Glomerular endothelial cell (primary cell): ENCODE data around the gene RFX7. TPM values are rescaled to one million over a fixed set of nuclear protein-coding genes. Genes with fewer than 3 reads are reported as not detected.
"Not testable (repeated sequence)": the region's sequence is repeated elsewhere in the genome, so short reads cannot be mapped to it uniquely, and the experiment has no call there.

Experiments used
- DNase-seq: peaks from one replicate; pipeline ENCODE4 v3.0.0-alpha.2; 2011; ENCODE audit warnings: low read depth, low spot score; ENCODE audit errors: extremely low read depth
- total RNA-seq: library from RNA; depleted of rRNA; stranded (reverse); fragments of >200 nt; gene quantifications from 2 replicates; pipeline ENCODE4 v1.2.3, GENCODE V29; 2015

Gene RFX7
- total RNA-seq, 1 donor from 2014 or later, result 21.5 TPM

GRCh38 chr15:56154768-56155167 is 88.9 kb downstream of the RFX7 start:
- DNase-seq, result not testable (repeated sequence)

GRCh38 chr15:56150204-56150603 is 93.5 kb downstream of the RFX7 start:
- no peak for DNase-seq

- no peak for DNase-seq
Observed at GRCh38 chr15:56148064-56148463, 95.6 kb downstream of the RFX7 start.

- DNase-seq, result no peak
Observed at GRCh38 chr15:56146756-56147155, 96.9 kb downstream of the RFX7 start.

- DNase-seq, result no peak
Observed at GRCh38 chr15:56128081-56128480, 115.6 kb downstream of the RFX7 start.

- no peak for DNase-seq
Observed at GRCh38 chr15:56126409-56126808, 117.3 kb downstream of the RFX7 start.

- no peak for DNase-seq
Observed at GRCh38 chr15:56124391-56124790, 119.3 kb downstream of the RFX7 start.

GRCh38 chr15:56105855-56106254 is 137.8 kb downstream of the RFX7 start:
- no peak for DNase-seq

GRCh38 chr15:56102441-56102840 is 141.2 kb downstream of the RFX7 start:
- DNase-seq, result no peak

- no peak for DNase-seq
Observed at GRCh38 chr15:56099311-56099710, 144.4 kb downstream of the RFX7 start.

- DNase-seq, result no peak
Observed at GRCh38 chr15:56098195-56098863, 145.3 kb downstream of the RFX7 start.

- no peak for DNase-seq
Observed at GRCh38 chr15:56095406-56095805, 148.3 kb downstream of the RFX7 start.

GRCh38 chr15:56094171-56094570 is 149.5 kb downstream of the RFX7 start:
- DNase-seq, result no peak

GRCh38 chr15:56088389-56088788 is 155.3 kb downstream of the RFX7 start:
- DNase-seq, result no peak

GRCh38 chr15:56086566-56086965 is 157.1 kb downstream of the RFX7 start:
- DNase-seq, result no peak

GRCh38 chr15:56082263-56082761 is 161.4 kb downstream of the RFX7 start:
- DNase-seq, result no peak

GRCh38 chr15:56077081-56077480 is 166.6 kb downstream of the RFX7 start:
- DNase-seq, result no peak

GRCh38 chr15:56076640-56077039 is 167.0 kb downstream of the RFX7 start:
- no peak for DNase-seq

GRCh38 chr15:56074481-56075265 is 169.0 kb downstream of the RFX7 start:
- DNase-seq, result no peak

- no peak for DNase-seq
Observed at GRCh38 chr15:56064152-56064551, 179.5 kb downstream of the RFX7 start.

- DNase-seq, result no peak
Observed at GRCh38 chr15:56059716-56060115, 184.0 kb downstream of the RFX7 start.

GRCh38 chr15:56058986-56059385 is 184.7 kb downstream of the RFX7 start:
- DNase-seq, result no peak
